Stomach (tissue), 4 donors: ENCODE data around the gene FGD3.

Experiments used
- EP300 ChIP-seq: sonication (generic); formaldehyde crosslinking; IDR thresholded peaks from one replicate; pipeline ENCODE4 v1.6.1; 2017; ENCODE audit warnings: antibody characterized with exemption
- POLR2A ChIP-seq, 4 donors: fragments of 450-650 bp; IDR thresholded peaks; one replicate each; pipeline ENCODE4 v1.6.1; 2016; ENCODE audit warnings: antibody characterized with exemption in 4 of 4, control low read depth in 2 of 4, mild to moderate bottlenecking in 1 of 4, moderate library complexity in 1 of 4
- TF ChIP-seq, protein P1 (sequence below), 7 experiments: fragments of 450-650 bp in 4 of 7; fragments of 200-600 bp in 3 of 7; sonication (generic) in 3 of 7; IDR thresholded peaks; one replicate each; pipeline ENCODE4 v1.5.1; 2016 to 2019; ENCODE audit warnings: antibody characterized with exemption in 7 of 7, control low read depth in 2 of 7, mild to moderate bottlenecking in 1 of 7

DNA sequence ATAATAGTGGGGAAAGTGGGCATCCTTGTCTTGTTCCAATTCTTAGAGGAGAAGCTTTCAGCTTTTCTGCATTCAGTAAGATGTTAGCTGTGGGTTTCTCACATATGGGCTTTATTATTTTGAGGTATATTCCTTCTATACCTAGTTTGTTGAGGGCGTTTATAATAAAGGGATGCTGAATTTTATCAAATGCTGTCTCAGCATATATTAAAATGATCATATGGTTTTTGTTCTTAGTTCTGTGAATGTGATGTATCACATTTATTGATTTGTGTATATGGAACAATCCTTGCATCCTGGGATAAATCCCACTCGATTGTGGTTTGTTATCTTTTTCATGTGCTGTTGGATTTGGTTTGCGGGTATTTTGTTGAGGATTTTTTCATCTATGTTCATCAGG lies 43.1 kb downstream of the FGD3 start:
- TF ChIP-seq, protein P1, sequence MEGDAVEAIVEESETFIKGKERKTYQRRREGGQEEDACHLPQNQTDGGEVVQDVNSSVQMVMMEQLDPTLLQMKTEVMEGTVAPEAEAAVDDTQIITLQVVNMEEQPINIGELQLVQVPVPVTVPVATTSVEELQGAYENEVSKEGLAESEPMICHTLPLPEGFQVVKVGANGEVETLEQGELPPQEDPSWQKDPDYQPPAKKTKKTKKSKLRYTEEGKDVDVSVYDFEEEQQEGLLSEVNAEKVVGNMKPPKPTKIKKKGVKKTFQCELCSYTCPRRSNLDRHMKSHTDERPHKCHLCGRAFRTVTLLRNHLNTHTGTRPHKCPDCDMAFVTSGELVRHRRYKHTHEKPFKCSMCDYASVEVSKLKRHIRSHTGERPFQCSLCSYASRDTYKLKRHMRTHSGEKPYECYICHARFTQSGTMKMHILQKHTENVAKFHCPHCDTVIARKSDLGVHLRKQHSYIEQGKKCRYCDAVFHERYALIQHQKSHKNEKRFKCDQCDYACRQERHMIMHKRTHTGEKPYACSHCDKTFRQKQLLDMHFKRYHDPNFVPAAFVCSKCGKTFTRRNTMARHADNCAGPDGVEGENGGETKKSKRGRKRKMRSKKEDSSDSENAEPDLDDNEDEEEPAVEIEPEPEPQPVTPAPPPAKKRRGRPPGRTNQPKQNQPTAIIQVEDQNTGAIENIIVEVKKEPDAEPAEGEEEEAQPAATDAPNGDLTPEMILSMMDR (IDR thresholded peaks at IDR 0.05) = no peak
- TF ChIP-seq POLR2A (IDR thresholded peaks at IDR 0.05) = no peak
- TF ChIP-seq EP300 = no peak
